Measurements from ENCODE around the gene DAPK1.

- TF ChIP-seq CTCF (IDR thresholded peaks at IDR 0.05) (no peak), EZH2 (IDR thresholded peaks at IDR 0.05; ENCODE audit: borderline replicate concordance, insufficient read depth, low read depth, low read length, poor library complexity, severe bottlenecking) (no peak)
These were observed 7.4 kb upstream of the DAPK1 start for GRCh38 chr9:87490225-87490624.
